Measurements from ENCODE around the gene IFFO2. TPM values are rescaled to one million over a fixed set of nuclear protein-coding genes. Genes with fewer than 3 reads are reported as not detected.
A peak's percentile ranks its signal among the peaks of the same experiment; 100 is the strongest.

IFFO2 gene
- total and polyA plus RNA-seq, 2 of the 13 experiments (the other 11 are each of a cell fraction or from before 2014, with no cell fraction given) = 7.3 to 16.7 TPM

DNA sequence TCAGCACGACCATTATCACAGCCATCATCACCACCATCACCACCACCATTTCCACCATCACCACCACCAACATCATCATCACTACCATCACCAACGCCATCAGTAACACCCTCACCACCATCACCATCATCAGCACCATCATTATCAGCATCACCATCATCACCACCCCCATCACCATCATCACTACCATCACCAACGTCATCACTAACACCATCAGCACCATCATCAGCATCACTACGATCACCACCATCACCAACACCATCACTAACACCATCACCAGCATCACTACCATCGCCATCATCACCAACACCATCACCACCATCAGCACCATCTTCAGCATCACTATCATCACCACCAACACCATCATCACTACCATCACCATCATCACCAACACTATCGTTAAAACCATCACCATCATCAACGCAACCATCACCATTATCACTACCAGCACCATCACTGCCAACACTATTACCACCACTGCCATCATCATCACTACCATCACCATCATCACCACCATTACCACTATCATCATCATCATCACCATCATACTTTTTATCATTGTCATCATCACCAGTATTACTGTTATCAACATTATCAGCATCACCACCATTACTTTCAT, 98.3 kb downstream of the IFFO2 start:
- WGBS (ENCODE audit: low lambda C conversion rate) = 32% methylated on average over 7 of the region's 7 CpGs
- ChIA-PET POLR2A (no interaction called here), CTCF (ENCODE audit: low intra/inter-chr PET ratio, low total read pairs) (no interaction called here)
- Histone ChIP-seq H3K36me3 (replicated peaks in 1 of 2; ENCODE audit: control insufficient read depth in 1 of 2, insufficient read depth in 2 of 2, low read length in 2 of 2) (no peaks in the 10 kb centered on the region), H3K9me3 (ENCODE audit: low read length) (no peaks in the 10 kb centered on the region), H4K20me1 (ENCODE audit: insufficient read depth, low read length) (no peaks in the 10 kb centered on the region), H3K4me3 (replicated peaks in 1 of 3; ENCODE audit: insufficient read depth in 1 of 3, low read depth in 2 of 3, low read length in 3 of 3) (no peak overlapping the region), H3K4me1 (ENCODE audit: insufficient read depth, low read length) (no peaks in the 10 kb centered on the region), H3K9ac (ENCODE audit: insufficient read depth, low read depth, low read length) (no peak overlapping the region), H3K27me3 (ENCODE audit: control insufficient read depth in 1 of 2, insufficient read depth in 2 of 2, low read length in 2 of 2) (peaks cover 3 to 17% of the 10 kb centered on the region in 2 experiments; a peak in 4 of 5 replicates), H3K27ac (ENCODE audit: extremely low read length, insufficient read depth, low read length) (no peak overlapping the region), H3K79me2 (ENCODE audit: insufficient read depth, low read length) (no peaks in the 10 kb centered on the region), H3K4me2 (ENCODE audit: low read depth, low read length) (no peak overlapping the region), H2AFZ (ENCODE audit: low read length) (no peak overlapping the region)
- ATAC-seq (no peak), FAIRE-seq (no peak), DNase-seq (ENCODE audit: low spot score) (no peak)
- intact Hi-C loops (cut with micrococcal nuclease; ENCODE audit: unreplicated experiment) = no loop called here
- BruUV-seq (replicated peaks) = no TSS peak
- in situ Hi-C loops (cut with HindIII; ENCODE audit: extremely low pct_ligation_motif_present, low pct_unique_long_range_greater_than_20kb) = no loop called here
- TF ChIP-seq, protein P1, sequence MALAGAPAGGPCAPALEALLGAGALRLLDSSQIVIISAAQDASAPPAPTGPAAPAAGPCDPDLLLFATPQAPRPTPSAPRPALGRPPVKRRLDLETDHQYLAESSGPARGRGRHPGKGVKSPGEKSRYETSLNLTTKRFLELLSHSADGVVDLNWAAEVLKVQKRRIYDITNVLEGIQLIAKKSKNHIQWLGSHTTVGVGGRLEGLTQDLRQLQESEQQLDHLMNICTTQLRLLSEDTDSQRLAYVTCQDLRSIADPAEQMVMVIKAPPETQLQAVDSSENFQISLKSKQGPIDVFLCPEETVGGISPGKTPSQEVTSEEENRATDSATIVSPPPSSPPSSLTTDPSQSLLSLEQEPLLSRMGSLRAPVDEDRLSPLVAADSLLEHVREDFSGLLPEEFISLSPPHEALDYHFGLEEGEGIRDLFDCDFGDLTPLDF (CRISPR knock-in tag; IDR thresholded peaks at IDR 0.05) = no peak
- TF ChIP-seq ZFYVE20 (CRISPR knock-in tag; IDR thresholded peaks at IDR 0.05; ENCODE audit: borderline replicate concordance, low read depth) = 0 out of 2 replicates have a peak, but pooled peaks have one; percentile 42
- TF ChIP-seq FOXA1 (IDR thresholded peaks at IDR 0.05) = 0 out of 2 replicates have a peak, but pooled peaks have one; percentile 1
- no peak for TF ChIP-seq FOXA1 (CRISPR knock-in tag; IDR thresholded peaks at IDR 0.05)
- no peak for TF ChIP-seq ZBTB1 (CRISPR knock-in tag; IDR thresholded peaks at IDR 0.05; ENCODE audit: borderline replicate concordance)
- TF ChIP-seq SIN3A (IDR thresholded peaks at IDR 0.05; ENCODE audit: borderline replicate concordance, low read depth, low read length) = no peak
- no peak for TF ChIP-seq AHR (CRISPR knock-in tag; IDR thresholded peaks at IDR 0.05)
- no peak for TF ChIP-seq ZNF607 (CRISPR knock-in tag; IDR thresholded peaks at IDR 0.05; ENCODE audit: borderline replicate concordance)
- no peak for TF ChIP-seq ZBTB46 (CRISPR knock-in tag; IDR thresholded peaks at IDR 0.05; ENCODE audit: borderline replicate concordance)
- TF ChIP-seq ZNF207 (IDR thresholded peaks at IDR 0.05; ENCODE audit: borderline replicate concordance) = peak; percentile 79; the same call in 1 of the 2 replicates
- TF ChIP-seq ZMAT5 (CRISPR knock-in tag; IDR thresholded peaks at IDR 0.05; ENCODE audit: borderline replicate concordance, low read depth) = no peak
- no peak for TF ChIP-seq MYC (CRISPR knock-in tag; IDR thresholded peaks at IDR 0.05; ENCODE audit: borderline replicate concordance)
- TF ChIP-seq SRF (IDR thresholded peaks at IDR 0.05; ENCODE audit: low read depth, low read length) = no peak
- TF ChIP-seq, protein P2, sequence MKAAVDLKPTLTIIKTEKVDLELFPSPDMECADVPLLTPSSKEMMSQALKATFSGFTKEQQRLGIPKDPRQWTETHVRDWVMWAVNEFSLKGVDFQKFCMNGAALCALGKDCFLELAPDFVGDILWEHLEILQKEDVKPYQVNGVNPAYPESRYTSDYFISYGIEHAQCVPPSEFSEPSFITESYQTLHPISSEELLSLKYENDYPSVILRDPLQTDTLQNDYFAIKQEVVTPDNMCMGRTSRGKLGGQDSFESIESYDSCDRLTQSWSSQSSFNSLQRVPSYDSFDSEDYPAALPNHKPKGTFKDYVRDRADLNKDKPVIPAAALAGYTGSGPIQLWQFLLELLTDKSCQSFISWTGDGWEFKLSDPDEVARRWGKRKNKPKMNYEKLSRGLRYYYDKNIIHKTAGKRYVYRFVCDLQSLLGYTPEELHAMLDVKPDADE (CRISPR knock-in tag; IDR thresholded peaks at IDR 0.05) = no peak
- no peak for TF ChIP-seq ZNF543 (CRISPR knock-in tag; IDR thresholded peaks at IDR 0.05)
- peak; percentile 94 for TF ChIP-seq CREB1 (IDR thresholded peaks at IDR 0.05)
- no peak for TF ChIP-seq CREB1 (CRISPR knock-in tag; IDR thresholded peaks at IDR 0.05)
- TF ChIP-seq MEIS2 (CRISPR knock-in tag; IDR thresholded peaks at IDR 0.05) = no peak
